ENCODE measurements around the gene ARHGAP45.

GRCh38 chr19:1118999-1119398, 52.0 kb downstream of the ARHGAP45 start:
- TF ChIP-seq CTCF (IDR thresholded peaks at IDR 0.05), result no peak
- TF ChIP-seq POLR2A (IDR thresholded peaks at IDR 0.05), result no peak

Data from testis (tissue), 2 donors.